Measurements from ENCODE around the gene CPVL. TPM values are rescaled to one million over a fixed set of nuclear protein-coding genes. Genes with fewer than 3 reads are reported as not detected.

The CPVL gene
- total RNA-seq (2012; rRNA removed): not detected in 2 replicates
- polyA plus RNA-seq (2012; rRNA removed): not detected in 2 replicates
- polyA plus RNA-seq (2012; cell fraction: cytosol; rRNA removed): not detected in 2 replicates
- not detected in 2 replicates for polyA plus RNA-seq (2012; cell fraction: nucleus; rRNA removed; ENCODE audit: low replicate concordance)
- percentile 0 among the genes with signal in this experiment for Bru-seq, nascent RNA
- BruChase-seq, experiment 1, labeled RNA remaining after a 6-hour chase: percentile 1 among the genes with signal in this experiment
- percentile 1 among the genes with signal in this experiment for BruChase-seq, experiment 2, labeled RNA remaining after a 2-hour chase
- long read RNA-seq: 0 reads

GRCh38 chr7:29146057-29146706 lies at the start of gene CPVL:
CPVL (minus strand) TSS chr7:29146537; CDS start chr7:29121061, 25,476 bp downstream.
- Histone ChIP-seq H3K9me3 (ENCODE audit: control insufficient read depth, insufficient read depth, low read length) (no peaks in the 10 kb centered on the region), H2AK9ac (replicated peaks; ENCODE audit: low read depth, low read length, poor library complexity) (no peak within 1 kb of the TSS), H3K4me1 (ENCODE audit: control insufficient read depth, insufficient read depth, low read length) (no peaks in the 10 kb centered on the region), H3K4me3 (ENCODE audit: insufficient read depth, low read depth, low read length) (no peak within 1 kb of the TSS), H3K36me3 (ENCODE audit: control insufficient read depth, insufficient read depth, low read length) (no peaks in the 10 kb centered on the region), H2AFZ (replicated peaks; ENCODE audit: low read length, poor library complexity) (no peak within 1 kb of the TSS), H3K9me1 (ENCODE audit: insufficient read depth, low read length) (no peaks in the 10 kb centered on the region), H4K5ac (ENCODE audit: low read depth, low read length) (no peak within 1 kb of the TSS), H2BK15ac (ENCODE audit: low read depth, low read length) (no peak within 1 kb of the TSS), H3K79me1 (ENCODE audit: low read depth in 1 of 2, low read length in 2 of 2) (no peaks in the 10 kb centered on the region), H3K27ac (ENCODE audit: insufficient read depth, low read length) (no peak within 1 kb of the TSS), H4K91ac (ENCODE audit: insufficient read depth, low read depth, low read length) (no peak within 1 kb of the TSS), H3K23ac (ENCODE audit: low read depth, low read length) (no peak within 1 kb of the TSS), H2BK5ac (ENCODE audit: low read depth, low read length, poor library complexity, severe bottlenecking) (no peak within 1 kb of the TSS), H3K27me3 (ENCODE audit: control insufficient read depth, insufficient read depth, low read length) (peaks cover 22% of the 10 kb centered on the region), H2BK20ac (ENCODE audit: low read depth, low read length) (no peak within 1 kb of the TSS), H4K20me1 (ENCODE audit: insufficient read depth, low read length) (no peaks in the 10 kb centered on the region), H3K14ac (replicated peaks; ENCODE audit: low read depth, low read length) (no peak within 1 kb of the TSS), H2BK120ac (ENCODE audit: low read depth, low read length) (no peak within 1 kb of the TSS), H3K9ac (ENCODE audit: low read depth, low read length) (no peak within 1 kb of the TSS), H2AK5ac (ENCODE audit: low read depth, low read length) (no peak within 1 kb of the TSS), H3K18ac (ENCODE audit: low read depth, low read length) (no peak within 1 kb of the TSS), H4K8ac (ENCODE audit: low read depth in 2 of 2, low read length in 2 of 2) (no peak within 1 kb of the TSS), H3K4me2 (ENCODE audit: low read depth, low read length) (no peak within 1 kb of the TSS), H3K4ac (ENCODE audit: low read depth, low read length) (no peak within 1 kb of the TSS), H3K56ac (ENCODE audit: extremely low read depth, insufficient read depth, low read length) (no peak within 1 kb of the TSS)
- dilution Hi-C loops (cut with HindIII; ENCODE audit: low sequenced_read_pairs, unreplicated experiment) (no loop called here), in situ Hi-C loops (cut with MboI; ENCODE audit: low sequenced_read_pairs) (no loop called here), intact Hi-C loops (cut with micrococcal nuclease) (no loop called here)
- ChIA-PET POLR2A (ENCODE audit: unreplicated experiment) (no interaction called here), CTCF (no interaction called here)
- no TSS peak for BruUV-seq (replicated peaks)
- no peak for ATAC-seq (ENCODE audit: low read depth)
- WGBS, 2 experiments (ENCODE audit: extremely low coverage in 2 of 2, insufficient read length in 1 of 2): 1% methylated on average over 24 of the region's 42 CpGs; no CpG with 5 or more reads in 1 of the 2 experiments
- DNase-seq: no peak
- TF ChIP-seq FOS (IDR thresholded peaks at IDR 0.05; ENCODE audit: low read depth, low read length) (no peak), CEBPB (IDR thresholded peaks at IDR 0.05; ENCODE audit: low read depth, low read length) (no peak), CHD1 (IDR thresholded peaks at IDR 0.05; ENCODE audit: low read depth, low read length) (no peak), RAD21 (IDR thresholded peaks at IDR 0.05; ENCODE audit: low read length) (no peak), BHLHE40 (IDR thresholded peaks at IDR 0.05; ENCODE audit: low read depth, low read length) (no peak), POLR2A (IDR thresholded peaks at IDR 0.05; ENCODE audit: low read depth, low read length) (no peak), RCOR1 (IDR thresholded peaks at IDR 0.05; ENCODE audit: insufficient replicate concordance, low read length) (no peak), ELK1 (IDR thresholded peaks at IDR 0.05; ENCODE audit: borderline replicate concordance, low read depth, low read length) (no peak), MAZ (IDR thresholded peaks at IDR 0.05; ENCODE audit: borderline replicate concordance, low read depth, low read length) (no peak), SMC3 (IDR thresholded peaks at IDR 0.05; ENCODE audit: low read depth, low read length) (no peak), RFX5 (IDR thresholded peaks at IDR 0.05; ENCODE audit: low read depth, low read length) (no peak), MXI1 (IDR thresholded peaks at IDR 0.05; ENCODE audit: borderline replicate concordance, low read depth, low read length) (no peak), NFE2L2 (IDR thresholded peaks at IDR 0.05; ENCODE audit: low read depth, low read length) (no peak), CTCF (conservative IDR thresholded peaks at IDR 0.05; ENCODE audit: low read depth, low read length) (no peak), USF2 (IDR thresholded peaks at IDR 0.05; ENCODE audit: low read depth, low read length) (no peak)

Measured in IMR-90 (cell line).